CD14-positive monocyte (primary cell): ENCODE measurements around the gene AGPAT2. TPM values are rescaled to one million over a fixed set of nuclear protein-coding genes. Genes with fewer than 3 reads are reported as not detected.

Experiments used
- DNase-seq, 3 donors: peaks; one replicate each; pipeline ENCODE4 v3.0.0-alpha.2; 2011 to 2022
- H2AFZ ChIP-seq: 2 replicates; pipeline ENCODE4 v1.6.0; 2012; ENCODE audit warnings: mild to moderate bottlenecking, low read depth, low read length, inconsistent platforms; ENCODE audit not compliant: insufficient read depth, poor library complexity, severe bottlenecking
- H3K27ac ChIP-seq, 2 donors: 1 replicate in 1 of 2; 2 replicates in 1 of 2; pipeline ENCODE4 v1.5.1; 2012 to 2013; ENCODE audit warnings: low read length in 2 of 2, control low read depth in 1 of 2, inconsistent platforms in 1 of 2, low read depth in 1 of 2, mild to moderate bottlenecking in 1 of 2
- H3K27me3 ChIP-seq, 2 donors: one replicate each; pipeline versions ENCODE4 v1.6.0 to v1.6.1; 2011 to 2013; ENCODE audit warnings: low read length in 2 of 2; ENCODE audit not compliant: control insufficient read depth in 2 of 2, insufficient read depth in 2 of 2
- H3K36me3 ChIP-seq, 2 donors: replicated peaks in 1 of 2; 1 replicate in 1 of 2; 2 replicates in 1 of 2; pipeline versions ENCODE4 v1.5.1 to v1.6.1; 2012 to 2013; ENCODE audit warnings: low read length in 2 of 2, control low read depth in 1 of 2, inconsistent platforms in 1 of 2, mild to moderate bottlenecking in 1 of 2; ENCODE audit not compliant: insufficient read depth in 2 of 2, control insufficient read depth in 1 of 2
- H3K4me1 ChIP-seq, 2 donors: 1 replicate in 1 of 2; 2 replicates in 1 of 2; pipeline versions ENCODE4 v1.5.1 to v1.6.1; 2012 to 2013; ENCODE audit warnings: low read length in 2 of 2, control low read depth in 1 of 2, inconsistent platforms in 1 of 2, mild to moderate bottlenecking in 1 of 2, moderate library complexity in 1 of 2; ENCODE audit not compliant: insufficient read depth in 2 of 2, control insufficient read depth in 1 of 2
- H3K4me2 ChIP-seq: replicated peaks from 2 replicates; pipeline ENCODE3; 2012; ENCODE audit warnings: low read length, moderate library complexity, mild to moderate bottlenecking; ENCODE audit not compliant: poor library complexity, severe bottlenecking; ENCODE audit errors: extremely low read depth
- H3K4me3 ChIP-seq, 3 experiments: fragments of 200-600 bp in 1 of 3; sonication (generic) in 1 of 3; replicated peaks in 1 of 3; 1 replicate in 2 of 3; 2 replicates in 1 of 3; pipeline ENCODE4 v1.5.1; 2011 to 2013; ENCODE audit warnings: low read length in 3 of 3, mild to moderate bottlenecking in 3 of 3, control low read depth in 2 of 3, low read depth in 2 of 3, inconsistent platforms in 1 of 3, moderate library complexity in 1 of 3
- H3K79me2 ChIP-seq: 2 replicates; pipeline ENCODE4 v1.6.0; 2012; ENCODE audit warnings: mild to moderate bottlenecking, control low read depth, inconsistent platforms, low read length, moderate library complexity; ENCODE audit not compliant: insufficient read depth
- H3K9ac ChIP-seq: 2 replicates; pipeline ENCODE4 v1.6.0; 2017; ENCODE audit warnings: low read length, mild to moderate bottlenecking; ENCODE audit not compliant: insufficient read depth, poor library complexity, severe bottlenecking
- H3K9me3 ChIP-seq, 2 donors: replicated peaks in 1 of 2; 1 replicate in 1 of 2; 2 replicates in 1 of 2; pipeline versions ENCODE4 v1.5.1 to v1.6.1; 2012 to 2013; ENCODE audit warnings: low read length in 2 of 2, control low read depth in 1 of 2; ENCODE audit not compliant: control insufficient read depth in 1 of 2, insufficient read depth in 1 of 2
- H4K20me1 ChIP-seq: 2 replicates; pipeline ENCODE4 v1.6.0; 2012; ENCODE audit warnings: mild to moderate bottlenecking, low read length, control low read depth, moderate library complexity; ENCODE audit not compliant: insufficient read depth
- H3K27ac Mint-ChIP-seq, 7 donors: one replicate each; pipeline ENCODE4 v1.8.0; 2020; ENCODE audit warnings: mild to moderate bottlenecking in 7 of 7, mixed read lengths in 7 of 7, moderate library complexity in 6 of 7, inconsistent platforms in 2 of 7
- H3K27me3 Mint-ChIP-seq, 3 donors: one replicate each; pipeline ENCODE4 v1.8.0; 2021 to 2022; ENCODE audit warnings: low read depth in 3 of 3, mild to moderate bottlenecking in 3 of 3, mixed read lengths in 3 of 3, moderate library complexity in 3 of 3, inconsistent platforms in 1 of 3
- H3K36me3 Mint-ChIP-seq, 2 donors: one replicate each; pipeline ENCODE4 v1.8.0; 2020; ENCODE audit warnings: mixed read lengths in 2 of 2, inconsistent platforms in 1 of 2, mild to moderate bottlenecking in 1 of 2
- H3K4me1 Mint-ChIP-seq: one replicate; pipeline ENCODE4 v1.8.0; 2020; ENCODE audit warnings: mild to moderate bottlenecking, mixed read lengths
- H3K4me3 Mint-ChIP-seq, 2 donors: one replicate each; pipeline ENCODE4 v1.8.0; 2020; ENCODE audit warnings: mild to moderate bottlenecking in 2 of 2, mixed read lengths in 2 of 2, moderate library complexity in 1 of 2
- H3K9me3 Mint-ChIP-seq, 7 donors: one replicate each; pipeline ENCODE4 v1.8.0; 2020 to 2022; ENCODE audit warnings: mixed read lengths in 7 of 7, mild to moderate bottlenecking in 6 of 7, moderate library complexity in 6 of 7, inconsistent platforms in 2 of 7
- CTCF ChIP-seq: fragments of 200-600 bp; IDR thresholded peaks from one replicate; pipeline ENCODE4 v1.8.0; 2022; ENCODE audit warnings: antibody characterized with exemption, mild to moderate bottlenecking
- WGBS: methylation state at CpG from one replicate; pipeline ENCODE4 v1.1.5; 2013; ENCODE audit warnings: missing lambda C conversion rate; ENCODE audit not compliant: insufficient coverage; 5-methylcytosine and 5-hydroxymethylcytosine counted together
- intact Hi-C, 2 donors: fragments of 100-400 bp; cut with micrococcal nuclease; formaldehyde crosslinking; loops; one replicate each; pipeline versions ENCODE4 v1.15.0 to v1.15.1; 2023
- polyA plus RNA-seq, 3 donors: library from polyadenylated mRNA; depleted of rRNA in 1 of 3; unstranded in 2 of 3; stranded (reverse) in 1 of 3; fragments of 300-500 nt in 2 of 3; fragments of >200 nt in 1 of 3; fragmentation: Illumina TruSeq in 2 of 3; gene quantifications; 1 replicate in 2 of 3; 2 replicates in 1 of 3; pipeline ENCODE4 v1.2.3, GENCODE V29; 2012 to 2021

The AGPAT2 gene
- polyA plus RNA-seq, 3 donors = 80.1 to 139 (median 116) TPM

GRCh38 chr9:136679431-136679941, 7.8 kb downstream of the AGPAT2 start:
- DNase-seq = peak; percentile 83
- peak overlapping the region; percentile 70 to 83 for H3K4me3 Mint-ChIP-seq
- H3K4me1 ChIP-seq = peaks cover 32 to 46% of the 10 kb centered on the region in 2 donors
- H3K27ac Mint-ChIP-seq = peak overlapping the region; percentile 87 to 97 (median 94)
- H3K36me3 Mint-ChIP-seq = peaks cover 10 to 37% of the 10 kb centered on the region in 2 donors
- peak overlapping the region; percentile 56 for H2AFZ ChIP-seq
- peak overlapping the region in 1 of 3 experiments; percentile 60 for H3K4me3 ChIP-seq
- intact Hi-C loops = no loop called here
- peaks cover 86% of the 10 kb centered on the region for H4K20me1 ChIP-seq
- H3K9me3 ChIP-seq = no peaks in the 10 kb centered on the region
- TF ChIP-seq CTCF = no peak
- peak overlapping the region; percentile 72 for H3K4me2 ChIP-seq
- no peaks in the 10 kb centered on the region for H3K27me3 Mint-ChIP-seq
- no peaks in the 10 kb centered on the region for H3K27me3 ChIP-seq
- H3K79me2 ChIP-seq = peaks cover 63% of the 10 kb centered on the region
- H3K9ac ChIP-seq = peak overlapping the region; percentile 56
- no peaks in the 10 kb centered on the region for H3K9me3 Mint-ChIP-seq
- H3K27ac ChIP-seq = peak overlapping the region; percentile 70 to 87
- H3K4me1 Mint-ChIP-seq = peaks cover 27% of the 10 kb centered on the region
- WGBS = 0% methylated on average over 18 of the region's 22 CpGs
- H3K36me3 ChIP-seq = peaks cover 25 to 41% of the 10 kb centered on the region in 2 donors

GRCh38 chr9:136678624-136679023, 8.6 kb downstream of the AGPAT2 start:
- peak overlapping the region; percentile 56 for H3K9ac ChIP-seq
- H3K27me3 ChIP-seq = no peaks in the 10 kb centered on the region
- peaks cover 34 to 41% of the 10 kb centered on the region in 2 donors for H3K36me3 ChIP-seq
- peaks cover 54% of the 10 kb centered on the region for H3K79me2 ChIP-seq
- H3K4me1 ChIP-seq = peaks cover 32 to 45% of the 10 kb centered on the region in 2 donors
- no peak overlapping the region for H2AFZ ChIP-seq
- no peak for TF ChIP-seq CTCF
- no peaks in the 10 kb centered on the region for H3K9me3 ChIP-seq
- H3K27ac ChIP-seq = peak overlapping the region; percentile 70 to 87
- peak overlapping the region; percentile 87 to 97 (median 94) for H3K27ac Mint-ChIP-seq
- H3K4me1 Mint-ChIP-seq = peaks cover 24% of the 10 kb centered on the region
- peaks cover 86% of the 10 kb centered on the region for H4K20me1 ChIP-seq
- H3K36me3 Mint-ChIP-seq = peaks cover 16 to 42% of the 10 kb centered on the region in 2 donors
- H3K4me3 ChIP-seq = peak overlapping the region in 1 of 3 experiments; percentile 60
- intact Hi-C loops = no loop called here
- peak overlapping the region; percentile 72 for H3K4me2 ChIP-seq
- no peaks in the 10 kb centered on the region for H3K9me3 Mint-ChIP-seq
- 13% methylated on average over 2 of the region's 6 CpGs for WGBS
- peak overlapping the region in 1 of 2 donors; percentile 70 for H3K4me3 Mint-ChIP-seq
- DNase-seq = peak; percentile 62 to 79 (median 73)
- no peaks in the 10 kb centered on the region for H3K27me3 Mint-ChIP-seq
